HL-60 (cell line): ENCODE data around the gene MIS18A.
"Not testable (repeated sequence)": the region's sequence is repeated elsewhere in the genome, so short reads cannot be mapped to it uniquely, and the experiment has no call there.

Experiments used
- DNase-seq, 2 experiments: peaks; one replicate each; pipeline ENCODE4 v3.0.0-alpha.2; 2010 to 2020; ENCODE audit warnings: low read depth in 1 of 2, low spot score in 1 of 2
- H3K27ac ChIP-seq: fragments of 250-450 bp; sonication (Bioruptor Pico); replicated peaks from 2 replicates; pipeline ENCODE4 v1.5.1; 2020; ENCODE audit warnings: mild to moderate bottlenecking, moderate library complexity
- H3K27me3 ChIP-seq: fragments of 250-450 bp; sonication (Bioruptor Pico); 2 replicates; pipeline ENCODE4 v1.5.1; 2021; ENCODE audit warnings: mild to moderate bottlenecking, moderate library complexity; ENCODE audit not compliant: insufficient read depth, poor library complexity, severe bottlenecking
- H3K4me3 ChIP-seq: replicated peaks from 2 replicates; pipeline ENCODE4 v1.5.1; 2011; ENCODE audit warnings: mild to moderate bottlenecking, control low read depth, low read length; ENCODE audit not compliant: insufficient read depth
- GABPA ChIP-seq: IDR thresholded peaks from 2 replicates; pipeline ENCODE4 v1.6.1; 2012; ENCODE audit warnings: low read depth
- POLR2AphosphoS5 ChIP-seq: IDR thresholded peaks from 2 replicates; pipeline ENCODE4 v1.6.1; 2012; ENCODE audit warnings: low read depth
- SPI1 ChIP-seq: IDR thresholded peaks from 2 replicates; pipeline ENCODE4 v1.6.1; 2012; ENCODE audit warnings: low read depth, mild to moderate bottlenecking, borderline replicate concordance
- TF ChIP-seq, protein P1 (sequence below): IDR thresholded peaks from 2 replicates; pipeline ENCODE4 v1.6.1; 2012; ENCODE audit warnings: low read depth; ENCODE audit not compliant: insufficient replicate concordance
- TF ChIP-seq, protein P2 (sequence below): IDR thresholded peaks from one replicate; pipeline ENCODE4 v1.5.1; 2011; ENCODE audit warnings: low read length, control low read depth, inconsistent platforms; ENCODE audit not compliant: insufficient read depth

The MIS18A gene

DNA sequence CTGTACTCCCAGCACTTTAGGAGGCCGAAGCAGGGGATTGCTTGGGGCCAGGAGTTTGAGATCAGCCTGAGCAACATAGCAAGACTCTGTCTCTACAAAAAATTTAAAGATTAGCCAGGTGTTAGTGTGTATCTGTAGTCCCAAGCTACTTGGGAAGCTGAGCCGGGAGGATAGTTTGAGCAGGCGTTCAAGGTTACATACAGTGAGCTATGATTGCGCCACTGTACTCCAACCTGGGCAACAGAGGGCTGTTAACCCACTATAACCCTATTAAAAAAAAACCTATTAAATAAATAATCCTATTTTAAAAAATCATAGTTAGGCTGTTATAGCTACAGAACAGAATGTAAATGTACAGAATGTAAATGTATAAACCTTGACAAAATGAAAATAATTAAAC is 2.2 kb downstream of the MIS18A start:
- Histone ChIP-seq H3K27me3 (no peaks in the 10 kb centered on the region), H3K4me3 (no peak overlapping the region), H3K27ac (no peak overlapping the region)
- DNase-seq: no peak
- TF ChIP-seq, protein P1, sequence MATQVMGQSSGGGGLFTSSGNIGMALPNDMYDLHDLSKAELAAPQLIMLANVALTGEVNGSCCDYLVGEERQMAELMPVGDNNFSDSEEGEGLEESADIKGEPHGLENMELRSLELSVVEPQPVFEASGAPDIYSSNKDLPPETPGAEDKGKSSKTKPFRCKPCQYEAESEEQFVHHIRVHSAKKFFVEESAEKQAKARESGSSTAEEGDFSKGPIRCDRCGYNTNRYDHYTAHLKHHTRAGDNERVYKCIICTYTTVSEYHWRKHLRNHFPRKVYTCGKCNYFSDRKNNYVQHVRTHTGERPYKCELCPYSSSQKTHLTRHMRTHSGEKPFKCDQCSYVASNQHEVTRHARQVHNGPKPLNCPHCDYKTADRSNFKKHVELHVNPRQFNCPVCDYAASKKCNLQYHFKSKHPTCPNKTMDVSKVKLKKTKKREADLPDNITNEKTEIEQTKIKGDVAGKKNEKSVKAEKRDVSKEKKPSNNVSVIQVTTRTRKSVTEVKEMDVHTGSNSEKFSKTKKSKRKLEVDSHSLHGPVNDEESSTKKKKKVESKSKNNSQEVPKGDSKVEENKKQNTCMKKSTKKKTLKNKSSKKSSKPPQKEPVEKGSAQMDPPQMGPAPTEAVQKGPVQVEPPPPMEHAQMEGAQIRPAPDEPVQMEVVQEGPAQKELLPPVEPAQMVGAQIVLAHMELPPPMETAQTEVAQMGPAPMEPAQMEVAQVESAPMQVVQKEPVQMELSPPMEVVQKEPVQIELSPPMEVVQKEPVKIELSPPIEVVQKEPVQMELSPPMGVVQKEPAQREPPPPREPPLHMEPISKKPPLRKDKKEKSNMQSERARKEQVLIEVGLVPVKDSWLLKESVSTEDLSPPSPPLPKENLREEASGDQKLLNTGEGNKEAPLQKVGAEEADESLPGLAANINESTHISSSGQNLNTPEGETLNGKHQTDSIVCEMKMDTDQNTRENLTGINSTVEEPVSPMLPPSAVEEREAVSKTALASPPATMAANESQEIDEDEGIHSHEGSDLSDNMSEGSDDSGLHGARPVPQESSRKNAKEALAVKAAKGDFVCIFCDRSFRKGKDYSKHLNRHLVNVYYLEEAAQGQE: no peak
- no peak for TF ChIP-seq GABPA
- no peak for TF ChIP-seq SPI1
- no peak for TF ChIP-seq POLR2AphosphoS5
- TF ChIP-seq, protein P2, sequence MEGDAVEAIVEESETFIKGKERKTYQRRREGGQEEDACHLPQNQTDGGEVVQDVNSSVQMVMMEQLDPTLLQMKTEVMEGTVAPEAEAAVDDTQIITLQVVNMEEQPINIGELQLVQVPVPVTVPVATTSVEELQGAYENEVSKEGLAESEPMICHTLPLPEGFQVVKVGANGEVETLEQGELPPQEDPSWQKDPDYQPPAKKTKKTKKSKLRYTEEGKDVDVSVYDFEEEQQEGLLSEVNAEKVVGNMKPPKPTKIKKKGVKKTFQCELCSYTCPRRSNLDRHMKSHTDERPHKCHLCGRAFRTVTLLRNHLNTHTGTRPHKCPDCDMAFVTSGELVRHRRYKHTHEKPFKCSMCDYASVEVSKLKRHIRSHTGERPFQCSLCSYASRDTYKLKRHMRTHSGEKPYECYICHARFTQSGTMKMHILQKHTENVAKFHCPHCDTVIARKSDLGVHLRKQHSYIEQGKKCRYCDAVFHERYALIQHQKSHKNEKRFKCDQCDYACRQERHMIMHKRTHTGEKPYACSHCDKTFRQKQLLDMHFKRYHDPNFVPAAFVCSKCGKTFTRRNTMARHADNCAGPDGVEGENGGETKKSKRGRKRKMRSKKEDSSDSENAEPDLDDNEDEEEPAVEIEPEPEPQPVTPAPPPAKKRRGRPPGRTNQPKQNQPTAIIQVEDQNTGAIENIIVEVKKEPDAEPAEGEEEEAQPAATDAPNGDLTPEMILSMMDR: no peak

DNA sequence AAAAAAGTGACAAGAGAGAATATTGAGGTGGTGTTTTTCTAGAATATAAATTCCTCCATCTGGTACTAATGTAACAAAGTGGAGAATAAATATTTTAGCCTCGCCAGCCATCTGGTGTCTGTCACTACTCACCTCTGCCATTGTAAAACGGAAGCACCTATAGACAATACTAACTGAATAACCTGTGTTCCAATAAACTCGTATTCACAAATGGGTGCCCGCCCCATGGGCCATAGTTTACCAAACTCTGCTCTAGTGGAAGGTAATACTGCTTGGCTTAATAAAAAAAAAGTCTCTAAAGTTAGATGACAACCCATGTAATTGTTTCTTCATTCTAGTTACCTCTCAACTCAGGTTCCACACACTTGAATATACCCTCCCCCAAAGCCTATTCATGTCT is 8.1 kb downstream of the MIS18A start:
- no peak overlapping the region for H3K4me3 ChIP-seq
- TF ChIP-seq, protein P1: no peak
- no peak for TF ChIP-seq GABPA
- no peaks in the 10 kb centered on the region for H3K27me3 ChIP-seq
- no peak overlapping the region for H3K27ac ChIP-seq
- no peak for DNase-seq

DNA sequence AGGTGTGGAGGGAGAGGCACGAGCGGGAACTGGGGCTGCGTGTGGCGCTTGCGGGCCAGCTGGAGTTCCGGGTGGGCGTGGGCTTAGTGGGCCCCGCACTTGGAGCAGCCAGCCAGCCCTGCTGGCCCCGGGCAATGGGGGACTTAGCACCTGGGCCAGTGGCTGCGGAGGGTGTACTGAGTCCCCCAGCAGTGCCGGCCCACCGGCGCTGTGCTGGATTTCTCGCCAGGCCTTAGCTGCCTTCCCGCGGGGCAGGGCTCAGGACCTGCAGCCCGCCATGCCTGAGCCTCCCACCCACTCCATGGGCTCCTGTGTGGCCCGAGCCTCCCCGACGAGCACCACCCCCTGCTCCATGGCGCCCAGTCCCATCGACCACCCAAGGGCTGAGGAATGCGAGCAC is 13.5 kb downstream of the MIS18A start:
- not testable (repeated sequence) for DNase-seq, H3K27me3 ChIP-seq, H3K27ac ChIP-seq, H3K4me3 ChIP-seq

DNA sequence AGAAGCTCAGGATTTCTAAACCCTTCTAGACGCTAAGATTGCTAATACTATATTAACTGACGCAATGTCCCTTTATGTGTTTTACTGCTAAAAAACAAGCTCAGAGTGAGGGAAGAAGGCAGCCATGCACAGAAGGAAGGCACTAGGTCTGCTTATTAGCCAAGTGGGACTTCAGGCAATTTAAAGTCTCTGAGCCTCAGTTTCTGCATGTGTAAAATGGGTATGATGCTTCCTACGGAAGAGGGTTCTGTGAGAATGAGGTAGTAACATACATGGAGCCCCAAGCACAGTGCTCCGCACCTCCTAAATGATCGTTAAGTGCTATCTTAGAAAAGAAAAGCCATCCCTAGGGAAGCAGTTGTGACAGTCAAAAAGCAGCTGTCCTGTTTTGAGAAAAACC is 16.9 kb downstream of the MIS18A start:
- DNase-seq: peak in 1 of 2 experiments; percentile 19
- H3K27ac ChIP-seq: peak overlapping the region; percentile 21; the same call in 1 of the 2 replicates
- H3K4me3 ChIP-seq: no peak overlapping the region
- TF ChIP-seq, protein P1: no peak
- TF ChIP-seq POLR2AphosphoS5 (no peak), SPI1 (no peak), GABPA (no peak)
- TF ChIP-seq, protein P2: no peak
- H3K27me3 ChIP-seq: no peaks in the 10 kb centered on the region
